ENCODE data around the gene NELFA.

Gene NELFA

GRCh38 chr4:1964971-1965370, 43.8 kb downstream of the NELFA start:
- no peak for DNase-seq (ENCODE audit: low read depth)

DNA sequence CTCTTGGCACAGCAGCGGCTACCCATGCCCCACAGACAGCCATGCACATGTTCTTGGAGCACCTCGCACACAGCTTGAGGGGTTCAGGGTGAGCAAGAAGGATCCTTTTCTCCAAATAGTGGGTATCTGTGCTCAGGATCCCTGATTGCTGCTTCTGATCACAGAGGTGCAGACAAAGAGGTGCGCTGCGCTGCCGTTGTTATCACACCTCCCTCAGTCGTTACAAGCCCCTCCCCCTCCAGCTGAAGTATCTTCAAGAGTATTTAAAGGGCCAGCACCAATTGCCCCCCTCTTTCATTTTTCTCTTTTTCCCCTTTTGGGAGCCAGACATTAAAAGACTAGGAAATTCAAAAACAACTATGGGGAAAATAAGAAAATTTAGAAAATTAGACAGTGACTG, 44.3 kb downstream of the NELFA start:
- DNase-seq (ENCODE audit: low read depth) = no peak

- no peak for DNase-seq (ENCODE audit: low read depth)
Measured at GRCh38 chr4:1962980-1963379, 45.8 kb downstream of the NELFA start.

DNA sequence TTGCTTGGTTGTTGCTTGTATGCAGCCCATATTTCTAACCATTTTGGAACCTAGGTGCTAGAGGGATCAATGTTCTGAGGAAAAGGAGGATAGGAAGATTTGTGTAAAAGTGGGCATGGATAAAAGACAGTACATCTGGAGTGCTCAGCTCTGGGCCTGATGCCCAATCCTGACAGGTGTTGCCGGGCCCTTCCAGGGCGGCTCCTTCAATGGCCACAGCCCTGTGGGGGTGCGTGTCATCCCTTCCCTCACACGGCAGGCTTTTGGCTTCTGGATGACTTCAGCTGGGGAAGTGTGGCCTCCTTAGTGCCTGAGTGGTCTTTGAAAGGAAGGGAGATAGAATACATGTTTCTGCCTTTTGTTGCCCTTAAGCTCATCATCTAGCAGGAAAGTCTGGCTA, 47.2 kb downstream of the NELFA start:
- no peak for DNase-seq (ENCODE audit: low read depth)

GRCh38 chr4:1961038-1961437, 47.7 kb downstream of the NELFA start:
- DNase-seq (ENCODE audit: low read depth) = no peak

- DNase-seq (ENCODE audit: low read depth) = peak; percentile 10
Measured at GRCh38 chr4:1960170-1960825, 48.5 kb downstream of the NELFA start.

DNA sequence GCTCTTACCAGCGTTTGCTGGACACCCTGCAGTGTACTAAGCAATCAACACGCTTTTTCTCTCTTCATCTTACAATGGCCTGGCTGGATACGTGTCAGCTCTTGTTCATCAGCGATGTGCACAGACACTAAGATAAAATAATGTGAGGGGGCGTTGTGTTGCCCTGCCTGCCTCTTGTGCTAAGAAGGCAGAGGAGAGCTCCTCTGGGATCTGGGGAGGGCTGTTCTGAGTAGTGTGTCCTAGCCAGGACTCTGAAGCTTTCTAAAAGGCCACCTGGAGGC, 49.7 kb downstream of the NELFA start:
- DNase-seq (ENCODE audit: low read depth) = no peak

DNA sequence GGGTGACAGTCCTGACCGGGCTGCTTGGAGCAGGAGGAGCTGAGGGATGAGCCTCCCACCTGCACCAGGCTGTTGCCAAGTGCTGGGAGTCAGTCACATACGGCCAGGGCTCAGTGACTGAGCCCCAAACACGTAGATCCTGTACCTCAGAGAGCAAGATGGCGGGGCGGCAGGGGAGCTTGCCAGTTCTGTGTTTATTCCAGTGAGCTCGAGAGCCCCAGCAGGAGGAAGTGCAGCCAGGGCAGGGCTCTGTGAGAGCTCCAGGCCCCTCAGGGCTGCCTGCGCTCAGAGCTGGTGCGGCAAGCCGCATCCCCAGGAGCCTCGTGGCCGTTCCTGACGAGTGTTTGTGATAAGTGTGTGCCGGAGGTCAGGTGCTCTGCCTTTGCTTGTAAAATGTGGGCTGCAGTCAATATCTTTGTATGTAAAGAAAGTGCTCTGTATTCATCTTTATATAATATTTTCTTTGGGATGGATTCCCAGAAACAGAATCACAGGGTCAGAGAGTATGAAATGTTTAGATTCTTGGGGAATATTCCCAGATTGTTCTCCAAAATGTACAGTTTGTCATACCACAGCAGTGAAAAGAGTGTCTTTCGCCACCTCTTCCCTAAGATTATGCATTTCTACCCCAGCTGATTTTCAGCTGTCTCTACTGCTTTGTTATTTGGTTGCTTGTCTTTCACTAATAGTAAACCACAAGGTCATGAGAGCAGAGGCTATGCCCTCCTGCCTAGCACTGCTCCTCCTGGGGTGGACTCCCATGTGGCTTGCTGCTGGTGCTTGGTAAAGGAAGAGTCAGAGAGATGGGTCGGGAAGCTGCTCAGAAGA, 50.3 kb downstream of the NELFA start:
- DNase-seq (ENCODE audit: low read depth) = no peak

DNA sequence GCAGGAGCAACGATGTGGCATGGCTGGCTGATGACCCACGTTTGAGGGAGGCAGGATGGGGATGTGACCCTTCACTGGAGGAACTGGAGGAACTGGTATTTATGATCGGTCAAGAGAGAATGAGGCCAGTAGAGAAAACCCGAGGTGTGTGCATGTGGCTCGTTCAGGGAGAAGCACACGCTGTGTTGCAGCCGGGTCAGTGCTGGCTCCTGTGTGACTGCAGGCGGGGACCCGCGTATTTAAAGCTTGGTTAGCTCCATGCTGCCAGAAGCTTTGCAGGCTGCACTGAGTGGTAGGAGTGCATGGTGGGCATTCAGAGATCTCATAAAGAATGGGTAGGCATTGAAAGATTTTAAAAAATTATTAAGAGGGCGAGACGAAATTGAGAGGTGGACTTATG, 52.1 kb downstream of the NELFA start:
- no peak for DNase-seq (ENCODE audit: low read depth)

DNA sequence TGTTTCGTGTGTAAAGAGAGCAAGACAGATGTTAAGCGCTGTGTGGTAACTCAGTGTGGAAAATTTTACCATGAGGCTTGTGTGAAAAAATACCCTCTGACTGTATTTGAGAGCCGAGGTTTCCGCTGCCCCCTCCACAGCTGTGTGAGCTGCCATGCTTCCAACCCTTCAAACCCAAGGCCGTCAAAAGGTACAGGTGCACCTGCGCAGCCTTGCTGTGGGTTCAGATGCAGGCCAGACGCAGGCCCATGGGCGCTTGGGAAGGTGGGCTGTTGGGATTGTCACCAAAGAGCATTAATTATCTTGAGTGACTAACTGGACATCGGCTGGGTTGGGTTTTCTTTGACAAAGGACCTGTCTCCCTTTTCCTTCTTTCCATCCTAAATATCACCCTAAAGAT, 55.4 kb downstream of the NELFA start:
- DNase-seq (ENCODE audit: low read depth) = no peak

DNA sequence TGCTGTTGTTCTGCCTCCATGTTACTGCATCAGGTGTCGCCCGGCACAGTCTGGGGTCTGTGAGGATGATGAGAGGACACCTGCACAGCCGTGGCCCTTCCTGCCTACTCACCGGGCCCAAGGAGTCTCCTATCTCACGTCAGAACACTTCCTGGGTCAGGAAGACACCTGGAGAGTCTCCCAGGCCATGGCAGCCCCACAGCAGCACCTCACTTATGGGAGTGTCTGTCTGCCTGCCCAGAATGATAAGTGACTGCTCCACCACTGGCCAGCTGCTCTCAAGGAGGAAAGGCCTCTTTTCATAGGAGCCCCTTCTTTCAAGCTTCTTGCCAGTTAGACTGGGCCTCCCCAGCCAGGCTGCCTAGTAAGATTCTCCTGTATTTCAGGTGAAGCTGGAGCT, 56.1 kb downstream of the NELFA start:
- DNase-seq (ENCODE audit: low read depth) = no peak

DNA sequence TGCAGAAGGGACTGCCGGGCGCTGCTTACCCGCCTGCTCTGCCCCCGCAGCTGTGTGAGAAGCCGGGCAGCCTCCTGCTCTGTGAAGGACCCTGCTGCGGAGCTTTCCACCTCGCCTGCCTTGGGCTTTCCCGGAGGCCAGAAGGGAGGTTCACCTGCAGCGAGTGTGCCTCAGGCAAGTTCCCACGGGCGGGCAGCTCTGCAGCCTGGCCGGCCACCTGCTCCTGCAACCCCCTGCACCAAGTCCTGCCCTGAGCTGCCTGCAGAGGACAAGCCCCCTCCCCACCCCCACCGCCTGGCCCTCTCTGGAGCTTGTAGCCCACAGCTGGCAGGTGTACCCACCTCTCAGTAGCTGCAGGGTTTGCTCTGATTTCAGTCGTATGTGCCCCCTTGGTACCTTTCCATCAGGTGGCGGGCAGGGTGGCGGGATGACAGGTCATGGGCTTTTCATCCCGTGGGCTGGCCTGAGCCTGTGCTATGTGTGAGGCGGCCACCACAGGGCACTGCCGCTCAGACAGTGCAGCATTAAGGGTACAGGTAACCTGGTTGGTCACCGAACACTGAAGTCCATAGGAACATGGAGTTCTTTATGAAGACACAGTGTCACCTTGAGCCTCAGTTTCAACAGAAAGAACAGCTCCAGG, 56.6 kb downstream of the NELFA start:
- DNase-seq (ENCODE audit: low read depth) = no peak

GRCh38 chr4:1950369-1950768, 58.4 kb downstream of the NELFA start:
- DNase-seq (ENCODE audit: low read depth) = no peak

DNA sequence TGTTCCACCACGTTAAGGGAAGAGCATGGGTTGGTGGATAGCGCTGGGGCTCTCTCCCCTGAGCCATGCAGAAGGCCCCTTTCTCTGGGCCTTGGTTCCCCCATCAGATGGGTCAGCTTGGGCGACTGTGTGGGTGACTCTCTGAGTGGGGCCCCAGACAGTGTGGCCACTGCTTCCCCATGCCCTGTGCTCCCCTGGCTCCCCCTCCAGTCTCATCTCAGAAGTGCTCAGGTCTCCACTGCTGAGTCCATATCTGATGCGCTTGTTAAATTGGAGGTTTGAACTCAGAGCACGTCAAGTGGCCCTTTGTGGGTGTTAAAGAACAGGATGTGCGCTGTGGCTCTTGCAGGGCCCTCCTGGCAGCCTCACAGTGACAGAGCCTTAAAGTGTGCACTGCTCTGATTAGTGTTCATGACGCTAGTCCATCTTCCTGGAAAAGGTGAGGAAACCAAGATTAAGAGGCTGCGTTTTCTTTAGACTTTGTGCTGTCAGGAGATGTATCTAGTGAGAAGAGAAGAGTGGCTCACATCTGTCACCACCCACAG, 59.8 kb downstream of the NELFA start:
- no peak for DNase-seq (ENCODE audit: low read depth)

DNA sequence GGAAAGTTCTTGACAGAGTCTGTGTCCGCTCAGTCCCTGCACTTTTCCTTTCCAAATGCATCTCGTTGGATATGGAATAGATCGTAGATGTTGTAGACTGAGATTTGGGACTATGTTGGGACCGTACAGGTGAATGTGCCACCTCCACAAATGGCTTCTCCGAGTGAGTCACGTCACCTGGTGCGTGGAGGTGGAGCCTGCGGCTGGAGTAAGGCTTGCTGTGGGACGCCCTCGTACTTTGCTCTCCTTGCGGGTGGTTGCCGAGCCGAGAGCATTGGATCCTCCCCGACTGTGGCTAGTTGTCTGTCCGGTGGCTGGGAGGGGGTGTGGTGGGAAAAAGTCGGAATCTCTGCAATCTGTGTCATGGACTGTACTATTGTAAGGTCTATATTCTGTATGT, 60.5 kb downstream of the NELFA start:
- DNase-seq (ENCODE audit: low read depth) = no peak

GRCh38 chr4:1945912-1946311, 62.9 kb downstream of the NELFA start:
- DNase-seq (ENCODE audit: low read depth) = no peak

DNA sequence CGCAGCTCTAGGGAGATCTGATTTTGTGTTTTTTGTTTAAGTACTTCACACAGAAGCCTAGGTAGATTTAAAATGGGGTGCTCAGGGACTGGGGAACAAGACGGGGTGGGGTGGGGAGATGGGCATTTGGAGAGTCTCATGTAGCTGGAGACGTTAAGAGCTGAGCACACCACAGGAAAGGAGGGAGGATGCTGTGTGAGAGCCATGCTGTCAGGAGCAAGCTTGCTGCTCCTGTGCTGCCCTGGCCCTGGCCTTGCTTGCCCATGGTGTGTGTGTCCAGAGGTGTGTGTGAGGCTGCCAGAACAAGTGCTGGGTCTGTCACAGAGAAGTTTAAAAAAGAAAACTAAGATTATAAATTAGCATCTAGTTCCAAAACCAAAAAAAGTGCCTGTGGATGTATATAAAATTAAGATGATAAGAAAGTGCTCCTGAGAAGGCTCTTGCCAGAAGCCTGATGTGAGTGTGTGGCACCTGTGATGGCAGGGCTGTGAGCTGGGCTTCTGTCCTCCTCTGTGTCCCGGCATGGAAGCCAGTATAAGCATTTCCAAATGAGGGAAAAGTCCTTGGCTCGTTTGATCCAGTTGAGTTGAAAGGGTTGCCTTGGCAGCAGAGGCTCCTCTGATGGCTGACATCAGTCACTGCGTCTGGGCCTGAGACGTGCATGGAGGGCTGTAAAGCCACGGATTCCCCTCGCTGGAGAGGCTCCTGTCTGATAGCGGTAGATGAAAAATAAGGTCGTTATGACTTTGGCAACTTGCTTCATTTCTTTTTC, 63.5 kb downstream of the NELFA start:
- no peak for DNase-seq (ENCODE audit: low read depth)

DNA sequence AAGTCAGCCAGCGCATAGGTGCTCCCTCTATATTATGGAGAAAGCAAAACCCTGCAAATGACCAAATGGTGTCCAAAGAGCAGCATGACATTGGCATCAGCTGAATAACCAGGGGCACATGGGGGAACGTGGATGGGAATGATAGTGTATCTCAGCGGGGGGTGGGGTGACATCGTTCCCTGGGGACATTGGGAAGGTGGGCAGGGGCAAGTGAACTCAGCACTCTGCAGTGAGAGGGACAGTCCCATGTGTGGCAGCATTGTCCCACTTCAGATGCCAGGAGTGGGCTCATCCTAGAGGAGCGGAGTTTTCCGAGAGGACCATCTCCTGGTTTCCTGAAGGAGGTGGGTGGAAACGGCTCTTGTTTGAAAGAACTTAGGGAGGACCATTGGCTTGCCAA, 64.8 kb downstream of the NELFA start:
- no peak for DNase-seq (ENCODE audit: low read depth)

- no peak for DNase-seq (ENCODE audit: low read depth)
Measured at GRCh38 chr4:1940566-1940965, 68.2 kb downstream of the NELFA start.

DNA sequence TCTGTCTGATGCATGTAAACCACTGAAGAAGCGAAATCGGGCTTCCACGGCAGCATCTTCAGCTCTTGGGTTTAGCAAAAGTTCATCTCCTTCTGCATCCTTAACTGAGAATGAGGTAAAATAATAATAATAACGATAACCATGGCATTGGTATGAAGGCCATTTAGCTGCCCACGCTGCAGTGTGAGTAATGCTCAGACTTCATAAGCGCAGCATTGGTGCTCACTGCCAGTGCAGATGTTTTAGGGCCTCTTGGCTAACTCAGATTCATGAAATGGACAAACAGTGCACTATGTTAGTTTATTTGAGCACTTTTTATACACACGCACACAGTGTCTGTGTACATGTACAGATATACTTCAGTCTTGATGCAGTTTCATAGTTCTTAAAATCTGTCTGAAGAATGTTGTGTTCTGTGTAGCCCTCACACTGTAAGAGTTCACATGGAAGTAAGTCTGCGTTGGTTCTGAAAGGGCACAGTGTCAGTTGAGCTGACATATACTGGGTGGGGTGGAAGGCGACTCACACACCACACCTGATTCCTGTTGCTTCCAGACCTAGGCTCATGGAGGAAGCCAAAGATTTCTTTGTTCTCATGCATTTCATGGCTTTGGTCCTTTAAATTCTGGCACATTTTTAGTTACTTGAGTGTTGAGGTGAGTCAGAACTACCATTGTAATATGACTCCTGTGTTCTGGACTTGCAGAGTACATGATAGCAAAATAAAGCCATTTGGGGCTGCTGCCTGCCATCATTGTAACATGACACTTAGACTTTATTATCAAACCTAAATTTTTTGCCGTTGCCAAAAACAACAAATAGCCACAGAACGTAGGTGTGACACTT, 68.9 kb downstream of the NELFA start:
- peak; percentile 35 for DNase-seq (ENCODE audit: low read depth)

GRCh38 chr4:1938027-1938426, 70.7 kb downstream of the NELFA start:
- no peak for DNase-seq (ENCODE audit: low read depth)

GRCh38 chr4:1937550-1937949, 71.2 kb downstream of the NELFA start:
- DNase-seq (ENCODE audit: low read depth) = no peak
